K562 (cell line): Measurements from ENCODE around the gene ADGRB2. TPM values are rescaled to one million over a fixed set of nuclear protein-coding genes. Genes with fewer than 3 reads are reported as not detected.

ENCODE experiments used
- FOXK2 ChIP-seq, 2 experiments: fragments of 450-650 bp; IDR thresholded peaks in 1 of 2; conservative IDR thresholded peaks in 1 of 2; 2 replicates each; pipeline ENCODE4 v1.6.1; 2016; ENCODE audit warnings: low read depth in 2 of 2, mild to moderate bottlenecking in 1 of 2
- HDAC2 ChIP-seq: fragments of 450-650 bp; IDR thresholded peaks from 2 replicates; pipeline ENCODE4 v1.6.1; 2016; ENCODE audit warnings: mild to moderate bottlenecking
- HINFP ChIP-seq: fragments of 450-650 bp; conservative IDR thresholded peaks from 2 replicates; pipeline ENCODE4 v1.6.1; 2016; ENCODE audit warnings: missing genetic modification characterization, low read depth, mild to moderate bottlenecking, control low read depth, missing compliant biosample characterization
- HNRNPK ChIP-seq: fragments of 200-400 bp; formaldehyde crosslinking; IDR thresholded peaks from one replicate; pipeline ENCODE4 v1.6.1; 2018; ENCODE audit warnings: mild to moderate bottlenecking, low read depth, low read length; ENCODE audit not compliant: poor library complexity, severe bottlenecking
- KDM4B ChIP-seq, 2 experiments: fragments of 450-650 bp in 1 of 2; sonication (generic) in 1 of 2; IDR thresholded peaks; 2 replicates each; pipeline ENCODE4 v1.6.1; 2016 to 2017; ENCODE audit warnings: borderline replicate concordance in 2 of 2, antibody characterized with exemption in 1 of 2, low read depth in 1 of 2, mild to moderate bottlenecking in 1 of 2
- MEF2D ChIP-seq: conservative IDR thresholded peaks from 2 replicates; pipeline ENCODE4 v1.6.1; 2016; ENCODE audit warnings: low read depth, missing genetic modification characterization, missing compliant biosample characterization
- MXI1 ChIP-seq: IDR thresholded peaks from 2 replicates; pipeline ENCODE4 v1.6.1; 2011; ENCODE audit warnings: low read depth, mild to moderate bottlenecking, improper control_type of control experiment, low read length
- PHF8 ChIP-seq: fragments of 200-600 bp; sonication (generic); IDR thresholded peaks from 2 replicates; pipeline ENCODE4 v1.6.1; 2012; ENCODE audit warnings: mixed run types, mild to moderate bottlenecking, inconsistent platforms, low read length, moderate library complexity, borderline replicate concordance
- POLR2B ChIP-seq: fragments of 450-650 bp; IDR thresholded peaks from 2 replicates; pipeline ENCODE4 v1.6.1; 2018; ENCODE audit warnings: low read depth; ENCODE audit not compliant: partially characterized antibody
- RBM14 ChIP-seq: fragments of 200-400 bp; formaldehyde crosslinking; IDR thresholded peaks from 2 replicates; pipeline ENCODE4 v1.6.1; 2018; ENCODE audit warnings: low read depth, mild to moderate bottlenecking, low read length, moderate library complexity, borderline replicate concordance; ENCODE audit not compliant: insufficient read depth
- TEAD1 ChIP-seq, 2 experiments: fragments of 450-650 bp in 1 of 2; sonication (generic) in 1 of 2; formaldehyde crosslinking; IDR thresholded peaks; 2 replicates each; pipeline versions ENCODE4 v1.4.0 to v1.8.0; 2020 to 2022; ENCODE audit warnings: mild to moderate bottlenecking in 2 of 2, missing genetic modification reagents in 1 of 2
- ZBTB7A ChIP-seq: IDR thresholded peaks from 2 replicates; pipeline ENCODE4 v1.6.1; 2011; ENCODE audit warnings: low read depth, mild to moderate bottlenecking, low read length, moderate library complexity, borderline replicate concordance; ENCODE audit not compliant: control insufficient read depth
- ZBTB9 ChIP-seq: fragments of 450-650 bp; formaldehyde crosslinking; IDR thresholded peaks from 2 replicates; pipeline ENCODE4 v1.4.0; 2020; ENCODE audit warnings: mild to moderate bottlenecking, moderate library complexity
- ZNF75A ChIP-seq: fragments of 450-650 bp; formaldehyde crosslinking; IDR thresholded peaks from 2 replicates; pipeline ENCODE4 v1.4.0; 2020; ENCODE audit warnings: mild to moderate bottlenecking
- polyA plus RNA-seq, 8 experiments: library from polyadenylated mRNA; depleted of rRNA in 4 of 8; stranded (reverse) in 5 of 8; unstranded in 3 of 8; fragments of >200 nt; fragmentation: Nextera tagmentation in 2 of 8; fragmentation: Illumina TruSeq in 1 of 8; extraction: Ambion mirVana in 2 of 8; extraction: Trizol in 1 of 8; gene quantifications; 2 replicates each; pipeline versions ENCODE4 v1.2.1 to v1.2.3, GENCODE V29; 2011 to 2014; ENCODE audit warnings: inconsistent platforms in 1 of 8, missing spikeins in 1 of 8
- total RNA-seq, 7 experiments: library from RNA; depleted of rRNA in 6 of 7; stranded (reverse); fragments of >200 nt in 6 of 7; fragmentation: Illumina TruSeq in 2 of 7; extraction: Trizol in 2 of 7; gene quantifications; 2 replicates each; pipeline versions ENCODE4 v1.2.1 to v1.2.3, GENCODE V29; 2011 to 2021; ENCODE audit warnings: low replicate concordance in 1 of 7
- TF ChIP-seq, protein P1 (sequence below), 2 experiments: fragments of 250-450 bp in 1 of 2; fragments of 450-650 bp in 1 of 2; sonication (Bioruptor Pico) in 1 of 2; IDR thresholded peaks; 2 replicates each; pipeline versions ENCODE4 v1.6.1 to v1.8.0; 2016 to 2021; ENCODE audit warnings: mild to moderate bottlenecking in 2 of 2, moderate library complexity in 2 of 2, missing compliant biosample characterization in 1 of 2, missing genetic modification characterization in 1 of 2
- TF ChIP-seq, protein P2 (sequence below): sonication (generic); formaldehyde crosslinking; IDR thresholded peaks from 2 replicates; pipeline ENCODE4 v1.8.1; 2023; ENCODE audit warnings: mild to moderate bottlenecking, missing genetic modification reagents

ADGRB2 gene
- total and polyA plus RNA-seq, 9 of the 15 experiments (the other 6 are each of a cell fraction or from before 2014, with no cell fraction given), result 0.04 to 0.23 (median 0.20) TPM; not detected in 2

- TF ChIP-seq ZNF75A (CRISPR knock-in tag) (no peak), POLR2B (peak; percentile 81), ZBTB7A (peak; percentile 38; the same call in 1 of the 2 replicates), PHF8 (peak; percentile 97), HINFP (no peak), RBM14 (no peak), HNRNPK (no peak), HDAC2 (peak; percentile 25; the same call in 1 of the 2 replicates), ZBTB9 (CRISPR knock-in tag) (0 out of 2 replicates have a peak, but pooled peaks have one; percentile 70), MEF2D (tag) (no peak), KDM4B (IDR thresholded peaks at IDR 0.05; ENCODE audit: borderline replicate concordance in 2 of 2, low read depth in 1 of 2) (no peak), MXI1 (peak; percentile 99), FOXK2 (conservative IDR thresholded peaks at IDR 0.05 in 1 of 2, IDR thresholded peaks at IDR 0.05 in 1 of 2; ENCODE audit: low read depth in 2 of 2) (peak; percentile 60 to 76; a peak in 3 of 4 replicates), TEAD1 (CRISPR knock-in tag; IDR thresholded peaks at IDR 0.05) (no peak)
- TF ChIP-seq, protein P1, sequence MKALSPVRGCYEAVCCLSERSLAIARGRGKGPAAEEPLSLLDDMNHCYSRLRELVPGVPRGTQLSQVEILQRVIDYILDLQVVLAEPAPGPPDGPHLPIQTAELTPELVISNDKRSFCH (CRISPR knock-in tag; IDR thresholded peaks at IDR 0.05), result no peak
- TF ChIP-seq, protein P1 (tag; IDR thresholded peaks at IDR 0.05), result peak; percentile 58; the same call in 1 of the 2 replicates
- TF ChIP-seq, protein P2, sequence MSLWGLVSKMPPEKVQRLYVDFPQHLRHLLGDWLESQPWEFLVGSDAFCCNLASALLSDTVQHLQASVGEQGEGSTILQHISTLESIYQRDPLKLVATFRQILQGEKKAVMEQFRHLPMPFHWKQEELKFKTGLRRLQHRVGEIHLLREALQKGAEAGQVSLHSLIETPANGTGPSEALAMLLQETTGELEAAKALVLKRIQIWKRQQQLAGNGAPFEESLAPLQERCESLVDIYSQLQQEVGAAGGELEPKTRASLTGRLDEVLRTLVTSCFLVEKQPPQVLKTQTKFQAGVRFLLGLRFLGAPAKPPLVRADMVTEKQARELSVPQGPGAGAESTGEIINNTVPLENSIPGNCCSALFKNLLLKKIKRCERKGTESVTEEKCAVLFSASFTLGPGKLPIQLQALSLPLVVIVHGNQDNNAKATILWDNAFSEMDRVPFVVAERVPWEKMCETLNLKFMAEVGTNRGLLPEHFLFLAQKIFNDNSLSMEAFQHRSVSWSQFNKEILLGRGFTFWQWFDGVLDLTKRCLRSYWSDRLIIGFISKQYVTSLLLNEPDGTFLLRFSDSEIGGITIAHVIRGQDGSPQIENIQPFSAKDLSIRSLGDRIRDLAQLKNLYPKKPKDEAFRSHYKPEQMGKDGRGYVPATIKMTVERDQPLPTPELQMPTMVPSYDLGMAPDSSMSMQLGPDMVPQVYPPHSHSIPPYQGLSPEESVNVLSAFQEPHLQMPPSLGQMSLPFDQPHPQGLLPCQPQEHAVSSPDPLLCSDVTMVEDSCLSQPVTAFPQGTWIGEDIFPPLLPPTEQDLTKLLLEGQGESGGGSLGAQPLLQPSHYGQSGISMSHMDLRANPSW (CRISPR knock-in tag), result peak; percentile 66; the same call in 1 of the 2 replicates
Measured at GRCh38 chr1:31788138-31788824, 24.1 kb upstream of the ADGRB2 start (continued).
